HG03139 (cell line): Measurements from ENCODE around the gene RAB4A.

Experiments
- ATAC-seq: cut with Tn5 transposase; IDR thresholded peaks from one replicate; pipeline ENCODE4 v1.9.1; 2021; ENCODE audit not compliant: unreplicated experiment

The RAB4A gene

GRCh38 chr1:229243638-229244037 is 27.3 kb upstream of the RAB4A start:
- ATAC-seq: no peak

- ATAC-seq: no peak
Measured at GRCh38 chr1:229244091-229244490, 26.8 kb upstream of the RAB4A start.

GRCh38 chr1:229247871-229248270 is 23.0 kb upstream of the RAB4A start:
- no peak for ATAC-seq

- no peak for ATAC-seq
Measured at GRCh38 chr1:229248821-229249817, 21.8 kb upstream of the RAB4A start.

- no peak for ATAC-seq
Measured at GRCh38 chr1:229249854-229250644, 20.9 kb upstream of the RAB4A start.

- no peak for ATAC-seq
Measured at GRCh38 chr1:229251185-229251584, 19.7 kb upstream of the RAB4A start.

GRCh38 chr1:229252228-229252984 is 18.5 kb upstream of the RAB4A start:
- ATAC-seq: no peak

GRCh38 chr1:229253151-229253974 is 17.5 kb upstream of the RAB4A start:
- peak; percentile 55 for ATAC-seq

GRCh38 chr1:229254910-229255541 is 15.9 kb upstream of the RAB4A start:
- no peak for ATAC-seq

- ATAC-seq: no peak
Measured at GRCh38 chr1:229258031-229258756, 12.7 kb upstream of the RAB4A start.

- ATAC-seq: no peak
Measured at GRCh38 chr1:229258757-229259060, 12.2 kb upstream of the RAB4A start.

GRCh38 chr1:229260297-229260696 is 10.6 kb upstream of the RAB4A start:
- ATAC-seq: no peak

- ATAC-seq: no peak
Measured at GRCh38 chr1:229262239-229262638, 8.7 kb upstream of the RAB4A start.

GRCh38 chr1:229263254-229263653 is 7.7 kb upstream of the RAB4A start:
- ATAC-seq: no peak

GRCh38 chr1:229264068-229264467 is 6.8 kb upstream of the RAB4A start:
- no peak for ATAC-seq

GRCh38 chr1:229264487-229264886 is 6.4 kb upstream of the RAB4A start:
- ATAC-seq: no peak

GRCh38 chr1:229266274-229266673 is 4.6 kb upstream of the RAB4A start:
- ATAC-seq: no peak

GRCh38 chr1:229266832-229267500 is 3.9 kb upstream of the RAB4A start:
- no peak for ATAC-seq

GRCh38 chr1:229268505-229268904 is 2.4 kb upstream of the RAB4A start:
- no peak for ATAC-seq
